AG09319 (cell line): ENCODE results near the gene SMAD2.

Experiments
- DNase-seq: peaks from one replicate; pipeline ENCODE4 v3.0.0-alpha.2; 2010; ENCODE audit warnings: low read depth; ENCODE audit errors: extremely low read depth
- TF ChIP-seq, protein P1 (sequence below): IDR thresholded peaks from 2 replicates; pipeline ENCODE4 v1.5.1; 2011; ENCODE audit warnings: low read depth, mild to moderate bottlenecking, inconsistent platforms, low read length, moderate library complexity

The SMAD2 gene

GRCh38 chr18:47794725-47795433 is 135.6 kb downstream of the SMAD2 start:
- no peak for DNase-seq
- TF ChIP-seq, protein P1, sequence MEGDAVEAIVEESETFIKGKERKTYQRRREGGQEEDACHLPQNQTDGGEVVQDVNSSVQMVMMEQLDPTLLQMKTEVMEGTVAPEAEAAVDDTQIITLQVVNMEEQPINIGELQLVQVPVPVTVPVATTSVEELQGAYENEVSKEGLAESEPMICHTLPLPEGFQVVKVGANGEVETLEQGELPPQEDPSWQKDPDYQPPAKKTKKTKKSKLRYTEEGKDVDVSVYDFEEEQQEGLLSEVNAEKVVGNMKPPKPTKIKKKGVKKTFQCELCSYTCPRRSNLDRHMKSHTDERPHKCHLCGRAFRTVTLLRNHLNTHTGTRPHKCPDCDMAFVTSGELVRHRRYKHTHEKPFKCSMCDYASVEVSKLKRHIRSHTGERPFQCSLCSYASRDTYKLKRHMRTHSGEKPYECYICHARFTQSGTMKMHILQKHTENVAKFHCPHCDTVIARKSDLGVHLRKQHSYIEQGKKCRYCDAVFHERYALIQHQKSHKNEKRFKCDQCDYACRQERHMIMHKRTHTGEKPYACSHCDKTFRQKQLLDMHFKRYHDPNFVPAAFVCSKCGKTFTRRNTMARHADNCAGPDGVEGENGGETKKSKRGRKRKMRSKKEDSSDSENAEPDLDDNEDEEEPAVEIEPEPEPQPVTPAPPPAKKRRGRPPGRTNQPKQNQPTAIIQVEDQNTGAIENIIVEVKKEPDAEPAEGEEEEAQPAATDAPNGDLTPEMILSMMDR: no peak

GRCh38 chr18:47793609-47794008 is 136.8 kb downstream of the SMAD2 start:
- no peak for DNase-seq
- TF ChIP-seq, protein P1: no peak

- TF ChIP-seq, protein P1: no peak
- DNase-seq: no peak
Measured at GRCh38 chr18:47791461-47791985, 138.9 kb downstream of the SMAD2 start.

DNA sequence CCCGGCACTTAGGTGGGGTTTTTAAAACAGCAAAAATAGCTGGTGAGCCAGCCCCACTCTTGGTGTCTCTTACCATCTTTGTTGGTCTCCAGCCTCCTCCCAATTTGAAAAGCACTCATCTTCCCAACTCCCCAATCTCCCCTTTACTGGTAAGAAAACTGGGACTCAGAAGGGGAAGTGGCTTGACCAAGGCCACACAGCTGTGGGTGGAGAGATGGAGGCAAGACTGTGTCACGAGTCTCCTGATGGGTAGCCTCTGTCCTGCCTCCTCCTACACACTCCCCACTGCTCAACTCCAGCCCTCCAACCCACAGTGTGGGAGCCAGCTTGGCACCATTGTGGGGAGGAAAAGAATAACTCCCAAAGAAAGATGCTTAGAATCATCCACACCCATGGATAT is 140.4 kb downstream of the SMAD2 start:
- TF ChIP-seq, protein P1: no peak
- DNase-seq: no peak

DNA sequence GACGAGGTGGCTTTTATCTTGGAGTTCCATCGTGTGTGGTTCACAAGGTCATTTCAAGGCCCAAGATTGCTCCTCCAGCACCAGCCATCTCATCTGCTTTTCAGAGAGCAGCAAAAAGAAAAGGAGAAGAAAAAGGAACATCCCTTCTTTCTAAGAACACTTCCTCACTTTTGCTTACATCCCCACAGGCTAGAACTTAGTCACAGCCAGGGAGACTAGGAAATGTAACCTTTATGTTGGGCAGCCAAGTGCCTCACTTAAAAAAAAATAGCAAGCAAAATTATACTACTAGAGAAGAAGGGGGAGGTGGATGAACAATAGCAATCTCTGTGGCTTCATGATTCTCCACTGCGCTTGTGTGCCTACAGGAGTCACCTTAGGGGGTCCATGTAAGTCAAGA is 141.8 kb downstream of the SMAD2 start:
- TF ChIP-seq, protein P1: no peak
- no peak for DNase-seq

DNA sequence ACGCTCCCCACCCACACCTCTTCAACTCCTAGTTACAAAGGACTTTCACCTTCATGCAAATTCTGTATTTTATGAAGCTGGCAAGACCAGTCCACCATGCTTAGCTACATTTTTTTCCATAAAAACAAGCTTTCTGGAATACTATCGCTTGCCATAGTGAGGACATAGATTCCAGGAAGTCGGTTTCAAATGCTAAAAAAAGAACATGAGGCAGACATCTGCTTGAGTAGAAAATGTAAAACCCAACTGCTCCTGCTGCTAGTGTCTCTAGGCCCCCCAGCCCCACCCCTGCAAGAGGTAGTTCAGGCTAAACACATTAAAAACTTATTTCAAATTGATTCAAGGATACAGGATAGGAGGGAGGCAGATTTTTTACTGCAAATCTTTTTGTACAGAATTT is 148.9 kb downstream of the SMAD2 start:
- TF ChIP-seq, protein P1: no peak
- DNase-seq: no peak

DNA sequence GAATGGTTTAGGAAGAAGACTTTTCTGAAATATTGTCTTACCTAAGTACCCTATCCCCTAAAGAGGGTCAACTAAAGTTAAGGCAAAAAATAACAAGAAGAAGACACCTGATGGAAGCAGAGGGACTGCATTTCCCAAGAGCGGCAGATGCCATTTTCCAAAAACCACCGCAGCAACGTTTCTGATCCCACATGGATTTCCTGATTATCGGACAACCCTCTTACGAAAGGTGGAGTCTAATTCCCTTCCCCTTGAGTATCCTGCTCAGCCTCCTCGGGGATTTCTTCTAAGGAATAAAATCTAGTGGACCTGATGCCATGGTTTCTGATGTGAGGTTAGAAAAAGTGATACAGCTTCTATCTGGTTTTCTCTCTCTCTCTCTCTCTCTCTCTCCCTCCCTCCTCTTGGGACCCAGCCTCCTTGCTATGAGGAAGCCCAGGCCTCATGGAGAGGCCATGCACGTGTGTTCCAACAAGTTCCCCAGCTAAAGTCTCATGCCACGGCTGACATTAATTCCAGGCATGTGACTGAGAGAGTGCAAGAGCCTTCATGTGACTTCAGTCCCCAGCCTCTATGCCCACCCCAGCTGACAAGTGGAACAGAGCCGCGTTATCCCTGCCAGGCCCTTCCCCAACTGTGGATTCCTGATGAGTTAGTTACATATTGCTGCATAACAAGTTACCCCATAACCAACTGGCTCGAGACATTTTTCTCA is 150.3 kb downstream of the SMAD2 start:
- DNase-seq: no peak
- TF ChIP-seq, protein P1: no peak
